ENCODE results near the gene PRDX3.

DNA sequence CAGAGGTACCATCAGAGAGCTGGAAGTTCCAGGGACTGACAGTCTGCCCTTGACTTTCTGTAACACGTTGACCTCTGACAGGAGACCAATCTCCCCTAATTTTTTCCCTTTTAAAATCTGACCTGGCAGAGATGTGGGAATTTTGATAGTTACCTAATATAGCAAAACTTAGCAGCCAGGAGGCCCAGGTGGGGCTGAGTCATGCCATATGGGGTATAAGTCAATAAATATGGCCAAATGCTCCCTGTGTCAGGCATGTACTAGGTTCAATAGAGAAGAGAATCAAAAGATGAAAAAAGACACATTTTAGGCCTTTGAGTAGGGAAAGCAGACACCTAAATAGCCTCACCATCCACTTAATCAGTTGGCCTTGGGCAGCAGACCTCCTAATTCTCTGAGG lies 22.6 kb upstream of the PRDX3 start:
- TF ChIP-seq, protein P1, sequence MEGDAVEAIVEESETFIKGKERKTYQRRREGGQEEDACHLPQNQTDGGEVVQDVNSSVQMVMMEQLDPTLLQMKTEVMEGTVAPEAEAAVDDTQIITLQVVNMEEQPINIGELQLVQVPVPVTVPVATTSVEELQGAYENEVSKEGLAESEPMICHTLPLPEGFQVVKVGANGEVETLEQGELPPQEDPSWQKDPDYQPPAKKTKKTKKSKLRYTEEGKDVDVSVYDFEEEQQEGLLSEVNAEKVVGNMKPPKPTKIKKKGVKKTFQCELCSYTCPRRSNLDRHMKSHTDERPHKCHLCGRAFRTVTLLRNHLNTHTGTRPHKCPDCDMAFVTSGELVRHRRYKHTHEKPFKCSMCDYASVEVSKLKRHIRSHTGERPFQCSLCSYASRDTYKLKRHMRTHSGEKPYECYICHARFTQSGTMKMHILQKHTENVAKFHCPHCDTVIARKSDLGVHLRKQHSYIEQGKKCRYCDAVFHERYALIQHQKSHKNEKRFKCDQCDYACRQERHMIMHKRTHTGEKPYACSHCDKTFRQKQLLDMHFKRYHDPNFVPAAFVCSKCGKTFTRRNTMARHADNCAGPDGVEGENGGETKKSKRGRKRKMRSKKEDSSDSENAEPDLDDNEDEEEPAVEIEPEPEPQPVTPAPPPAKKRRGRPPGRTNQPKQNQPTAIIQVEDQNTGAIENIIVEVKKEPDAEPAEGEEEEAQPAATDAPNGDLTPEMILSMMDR (IDR thresholded peaks at IDR 0.05) = no peak
- TF ChIP-seq CREB1 (CRISPR knock-in tag; IDR thresholded peaks at IDR 0.05) (no peak), GABPB1 (CRISPR knock-in tag; IDR thresholded peaks at IDR 0.05) (no peak), ZNF396 (CRISPR knock-in tag; IDR thresholded peaks at IDR 0.05; ENCODE audit: borderline replicate concordance) (no peak)
- TF ChIP-seq, protein P2, sequence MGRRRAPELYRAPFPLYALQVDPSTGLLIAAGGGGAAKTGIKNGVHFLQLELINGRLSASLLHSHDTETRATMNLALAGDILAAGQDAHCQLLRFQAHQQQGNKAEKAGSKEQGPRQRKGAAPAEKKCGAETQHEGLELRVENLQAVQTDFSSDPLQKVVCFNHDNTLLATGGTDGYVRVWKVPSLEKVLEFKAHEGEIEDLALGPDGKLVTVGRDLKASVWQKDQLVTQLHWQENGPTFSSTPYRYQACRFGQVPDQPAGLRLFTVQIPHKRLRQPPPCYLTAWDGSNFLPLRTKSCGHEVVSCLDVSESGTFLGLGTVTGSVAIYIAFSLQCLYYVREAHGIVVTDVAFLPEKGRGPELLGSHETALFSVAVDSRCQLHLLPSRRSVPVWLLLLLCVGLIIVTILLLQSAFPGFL (CRISPR knock-in tag; IDR thresholded peaks at IDR 0.05; ENCODE audit: borderline replicate concordance) = no peak
